ENCODE results near the gene SMO.
A peak's percentile ranks its signal among the peaks of the same experiment; 100 is the strongest.

The SMO gene

DNA sequence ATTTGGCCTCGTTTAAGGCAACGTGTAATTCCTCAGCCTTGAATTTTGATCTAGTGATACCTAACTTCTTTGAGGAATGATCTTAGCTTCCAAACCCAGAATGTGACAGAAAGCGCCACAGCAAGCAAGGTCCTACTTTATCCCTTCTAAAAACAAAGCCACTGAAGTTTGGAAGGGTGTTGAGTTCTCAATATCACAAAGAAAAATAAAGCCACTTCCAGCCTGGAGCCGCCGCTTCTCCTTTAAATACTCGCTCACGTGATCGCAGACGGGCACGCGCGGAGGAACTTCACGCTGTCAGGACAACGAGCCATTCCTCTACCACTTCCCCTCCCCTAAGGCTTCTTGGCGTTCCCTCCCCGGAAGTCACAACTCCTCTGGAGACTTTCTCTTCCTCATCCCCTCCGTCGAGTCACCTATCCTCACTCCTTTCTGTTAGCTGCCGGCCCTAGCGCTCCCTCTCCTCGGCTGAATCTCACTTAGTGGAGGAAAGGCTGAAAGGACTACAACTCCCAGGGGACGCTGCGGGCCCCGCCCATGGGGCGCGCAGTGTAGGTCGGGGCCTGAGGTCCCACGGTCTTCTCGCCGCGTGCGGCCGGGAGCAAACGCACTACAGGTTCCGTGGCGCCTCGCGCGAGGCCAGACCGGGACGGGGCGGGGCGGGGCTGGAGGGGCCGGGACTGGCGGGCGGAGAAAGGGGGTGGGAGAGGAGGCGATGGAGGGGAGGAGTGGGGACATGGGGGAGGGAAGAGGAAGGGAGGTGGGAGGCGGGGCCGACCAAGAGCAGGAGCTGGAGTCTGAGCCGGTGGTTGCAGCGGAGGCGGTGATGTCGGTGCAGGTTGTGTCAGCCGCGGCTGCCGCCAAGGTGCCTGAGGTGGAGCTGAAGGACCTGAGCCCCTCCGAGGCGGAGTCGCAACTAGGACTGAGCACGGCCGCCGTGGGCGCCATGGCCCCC is 36.1 kb downstream of the SMO start, which contains the start of gene AHCYL2:
Gene AHCYL2 (plus strand): TSS at position 780 of the 955 bp plus-strand sequence.
- no peaks in the 10 kb centered on the region for H3K36me3 ChIP-seq (ENCODE audit: insufficient read depth, low read length)
- H3K9ac ChIP-seq (ENCODE audit: low read length): peak within 1 kb of the TSS; percentile 63
- no peaks in the 10 kb centered on the region for H3K79me2 ChIP-seq (ENCODE audit: insufficient read depth, low read length)
- H4K20me1 ChIP-seq (ENCODE audit: insufficient read depth, low read length): no peaks in the 10 kb centered on the region
- no peaks in the 10 kb centered on the region for H3K9me2 ChIP-seq (ENCODE audit: low read depth, low read length)
- peaks cover 28% of the 10 kb centered on the region for H3K4me1 ChIP-seq (ENCODE audit: insufficient read depth, low read length, severe bottlenecking)
- H3F3A ChIP-seq (ENCODE audit: insufficient read depth, low read length): no peaks in the 10 kb centered on the region
- peak within 1 kb of the TSS; percentile 54 for H3K27ac ChIP-seq (ENCODE audit: low read depth, low read length, poor library complexity, severe bottlenecking)
- no peaks in the 10 kb centered on the region for H3K27me3 ChIP-seq (ENCODE audit: insufficient read depth, low read length)
- no peaks in the 10 kb centered on the region for H3K9me3 ChIP-seq (ENCODE audit: low read length)
- peak within 1 kb of the TSS; percentile 80 for H3K4me2 ChIP-seq (ENCODE audit: low read length)
- H2AFZ ChIP-seq (ENCODE audit: low read length): peak within 1 kb of the TSS; percentile 77
- H3K4me3 ChIP-seq (ENCODE audit: low read depth, low read length, poor library complexity, severe bottlenecking): peak within 1 kb of the TSS; percentile 68
- TF ChIP-seq, protein P1, sequence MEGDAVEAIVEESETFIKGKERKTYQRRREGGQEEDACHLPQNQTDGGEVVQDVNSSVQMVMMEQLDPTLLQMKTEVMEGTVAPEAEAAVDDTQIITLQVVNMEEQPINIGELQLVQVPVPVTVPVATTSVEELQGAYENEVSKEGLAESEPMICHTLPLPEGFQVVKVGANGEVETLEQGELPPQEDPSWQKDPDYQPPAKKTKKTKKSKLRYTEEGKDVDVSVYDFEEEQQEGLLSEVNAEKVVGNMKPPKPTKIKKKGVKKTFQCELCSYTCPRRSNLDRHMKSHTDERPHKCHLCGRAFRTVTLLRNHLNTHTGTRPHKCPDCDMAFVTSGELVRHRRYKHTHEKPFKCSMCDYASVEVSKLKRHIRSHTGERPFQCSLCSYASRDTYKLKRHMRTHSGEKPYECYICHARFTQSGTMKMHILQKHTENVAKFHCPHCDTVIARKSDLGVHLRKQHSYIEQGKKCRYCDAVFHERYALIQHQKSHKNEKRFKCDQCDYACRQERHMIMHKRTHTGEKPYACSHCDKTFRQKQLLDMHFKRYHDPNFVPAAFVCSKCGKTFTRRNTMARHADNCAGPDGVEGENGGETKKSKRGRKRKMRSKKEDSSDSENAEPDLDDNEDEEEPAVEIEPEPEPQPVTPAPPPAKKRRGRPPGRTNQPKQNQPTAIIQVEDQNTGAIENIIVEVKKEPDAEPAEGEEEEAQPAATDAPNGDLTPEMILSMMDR (IDR thresholded peaks at IDR 0.05; ENCODE audit: low read length): no peak
- no peak for TF ChIP-seq EZH2 (IDR thresholded peaks at IDR 0.05; ENCODE audit: borderline replicate concordance, low read length)

DNA sequence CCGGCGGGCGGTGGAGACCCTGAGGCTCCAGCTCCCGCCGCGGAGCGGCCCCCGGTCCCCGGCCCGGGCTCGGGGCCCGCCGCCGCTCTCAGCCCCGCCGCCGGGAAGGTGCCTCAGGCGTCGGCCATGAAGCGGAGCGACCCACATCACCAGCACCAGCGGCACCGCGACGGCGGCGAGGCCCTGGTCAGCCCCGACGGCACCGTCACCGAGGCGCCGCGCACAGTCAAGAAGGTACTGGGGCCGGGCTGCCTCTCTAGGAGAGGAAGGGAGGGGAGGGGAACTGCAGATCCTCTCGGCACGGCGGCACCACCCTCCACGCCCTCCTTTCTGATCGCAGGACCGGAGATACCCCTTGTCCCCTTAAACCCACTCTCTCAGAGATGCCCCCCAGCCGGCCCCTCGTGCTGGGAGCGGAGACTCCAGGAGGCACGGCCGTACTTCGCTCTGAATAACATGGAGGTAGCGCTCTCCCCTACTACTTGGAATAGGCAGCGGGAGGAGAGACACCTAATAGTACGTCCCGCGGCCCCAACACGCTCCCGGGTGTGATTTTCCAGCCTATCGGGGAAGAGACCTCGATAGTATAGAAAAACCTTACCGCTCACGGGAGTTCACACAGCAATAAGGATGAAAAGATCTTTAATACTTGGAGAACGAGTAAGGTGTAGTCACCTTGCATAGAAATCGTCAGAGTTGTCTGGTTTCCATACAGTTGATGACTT is 36.9 kb downstream of the SMO start:
- Histone ChIP-seq H3F3A (ENCODE audit: insufficient read depth, low read length) (no peaks in the 10 kb centered on the region), H3K27me3 (ENCODE audit: insufficient read depth, low read length) (no peaks in the 10 kb centered on the region), H3K27ac (ENCODE audit: low read depth, low read length, poor library complexity, severe bottlenecking) (no peak overlapping the region), H2AFZ (ENCODE audit: low read length) (no peak overlapping the region), H3K4me2 (ENCODE audit: low read length) (peak overlapping the region; percentile 80), H3K9me3 (ENCODE audit: low read length) (no peaks in the 10 kb centered on the region), H3K79me2 (ENCODE audit: insufficient read depth, low read length) (no peaks in the 10 kb centered on the region), H3K9ac (ENCODE audit: low read length) (peak overlapping the region; percentile 59), H3K4me1 (ENCODE audit: insufficient read depth, low read length, severe bottlenecking) (peaks cover 28% of the 10 kb centered on the region), H3K4me3 (ENCODE audit: low read depth, low read length, poor library complexity, severe bottlenecking) (peak overlapping the region; percentile 68), H4K20me1 (ENCODE audit: insufficient read depth, low read length) (no peaks in the 10 kb centered on the region), H3K9me2 (ENCODE audit: low read depth, low read length) (no peaks in the 10 kb centered on the region), H3K36me3 (ENCODE audit: insufficient read depth, low read length) (no peaks in the 10 kb centered on the region)
- TF ChIP-seq EZH2 (IDR thresholded peaks at IDR 0.05; ENCODE audit: borderline replicate concordance, low read length): no peak
- TF ChIP-seq, protein P1 (IDR thresholded peaks at IDR 0.05; ENCODE audit: low read length): no peak; the same call in 1 of the 2 replicates

DNA sequence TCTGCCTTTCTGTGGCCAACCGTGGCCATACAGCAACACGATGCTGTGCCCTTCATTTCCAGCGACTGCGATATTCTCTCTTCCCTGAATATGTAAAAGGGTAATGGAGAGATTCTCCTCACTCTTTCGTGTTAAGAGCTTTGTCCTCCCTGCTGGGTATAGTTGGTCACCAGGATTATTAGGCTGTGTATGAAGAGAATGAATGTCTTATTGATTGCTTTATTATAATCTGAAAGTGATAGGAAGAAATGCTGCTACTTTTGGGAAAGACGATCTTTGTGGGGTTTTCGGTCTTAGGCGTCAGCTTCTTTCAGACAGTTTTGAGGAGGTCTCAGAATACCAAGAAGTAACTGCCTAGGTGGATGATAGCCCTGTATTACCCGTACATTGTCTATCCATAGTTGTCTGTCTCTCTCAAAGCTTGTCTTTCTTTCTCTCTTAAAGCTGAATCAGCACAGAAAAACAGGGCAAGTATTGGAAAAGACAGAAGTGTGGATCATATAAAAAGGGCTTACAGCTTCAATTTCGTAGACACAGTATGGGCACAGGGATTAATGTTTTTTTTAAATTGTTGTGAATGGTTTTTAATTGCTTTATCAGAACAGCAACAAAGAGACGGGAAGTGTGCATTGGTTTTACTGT is 37.6 kb downstream of the SMO start:
- Histone ChIP-seq H3F3A (ENCODE audit: insufficient read depth, low read length) (no peaks in the 10 kb centered on the region), H3K36me3 (ENCODE audit: insufficient read depth, low read length) (no peaks in the 10 kb centered on the region), H4K20me1 (ENCODE audit: insufficient read depth, low read length) (no peaks in the 10 kb centered on the region), H3K27me3 (ENCODE audit: insufficient read depth, low read length) (no peaks in the 10 kb centered on the region), H3K4me2 (ENCODE audit: low read length) (peak overlapping the region; percentile 80), H3K9ac (ENCODE audit: low read length) (peak overlapping the region; percentile 59; the same call in 1 of the 2 replicates), H3K9me2 (ENCODE audit: low read depth, low read length) (no peaks in the 10 kb centered on the region), H3K79me2 (ENCODE audit: insufficient read depth, low read length) (no peaks in the 10 kb centered on the region), H2AFZ (ENCODE audit: low read length) (no peak overlapping the region), H3K4me1 (ENCODE audit: insufficient read depth, low read length, severe bottlenecking) (peaks cover 28% of the 10 kb centered on the region), H3K9me3 (ENCODE audit: low read length) (no peaks in the 10 kb centered on the region), H3K4me3 (ENCODE audit: low read depth, low read length, poor library complexity, severe bottlenecking) (peak overlapping the region; percentile 68), H3K27ac (ENCODE audit: low read depth, low read length, poor library complexity, severe bottlenecking) (no peak overlapping the region)
- TF ChIP-seq, protein P1 (IDR thresholded peaks at IDR 0.05; ENCODE audit: low read length): no peak
- no peak for TF ChIP-seq EZH2 (IDR thresholded peaks at IDR 0.05; ENCODE audit: borderline replicate concordance, low read length)

All from OCI-LY1 (cell line).